Subcutaneous abdominal adipose tissue (tissue), 5 donors: ENCODE measurements around the gene BTBD7.
"Not testable (repeated sequence)": the region's sequence is repeated elsewhere in the genome, so short reads cannot be mapped to it uniquely, and the experiment has no call there.

Experiments
- H3K27ac ChIP-seq: one replicate; pipeline ENCODE4 v1.7.0; 2013; ENCODE audit warnings: low read depth, mild to moderate bottlenecking, inconsistent platforms, low read length, moderate library complexity
- H3K27me3 ChIP-seq, 5 donors: one replicate each; pipeline ENCODE4 v1.7.0; 2013; ENCODE audit warnings: low read length in 5 of 5, inconsistent platforms in 1 of 5; ENCODE audit not compliant: control insufficient read depth in 5 of 5, insufficient read depth in 4 of 5
- H3K36me3 ChIP-seq, 5 donors: one replicate each; pipeline ENCODE4 v1.7.0; 2013; ENCODE audit warnings: low read length in 5 of 5; ENCODE audit not compliant: control insufficient read depth in 5 of 5, insufficient read depth in 5 of 5
- H3K4me1 ChIP-seq, 5 donors: one replicate each; pipeline ENCODE4 v1.7.0; 2013; ENCODE audit warnings: low read length in 5 of 5, mild to moderate bottlenecking in 3 of 5, moderate library complexity in 1 of 5; ENCODE audit not compliant: control insufficient read depth in 5 of 5, insufficient read depth in 5 of 5
- H3K4me3 ChIP-seq, 5 donors: one replicate each; pipeline ENCODE4 v1.7.0; 2013; ENCODE audit warnings: low read length in 5 of 5, low read depth in 1 of 5
- H3K9ac ChIP-seq, 5 donors: one replicate each; pipeline ENCODE4 v1.7.0; 2013; ENCODE audit warnings: low read length in 5 of 5, mild to moderate bottlenecking in 4 of 5, moderate library complexity in 3 of 5
- H3K9me3 ChIP-seq, 5 donors: one replicate each; pipeline ENCODE4 v1.7.0; 2013; ENCODE audit warnings: low read length in 5 of 5; ENCODE audit not compliant: control insufficient read depth in 5 of 5
- donor health status: healthy.
- donor health status: healthy.
- donor health status: healthy.
- donor health status: healthy.
- donor health status: healthy.

Gene BTBD7, protein sequence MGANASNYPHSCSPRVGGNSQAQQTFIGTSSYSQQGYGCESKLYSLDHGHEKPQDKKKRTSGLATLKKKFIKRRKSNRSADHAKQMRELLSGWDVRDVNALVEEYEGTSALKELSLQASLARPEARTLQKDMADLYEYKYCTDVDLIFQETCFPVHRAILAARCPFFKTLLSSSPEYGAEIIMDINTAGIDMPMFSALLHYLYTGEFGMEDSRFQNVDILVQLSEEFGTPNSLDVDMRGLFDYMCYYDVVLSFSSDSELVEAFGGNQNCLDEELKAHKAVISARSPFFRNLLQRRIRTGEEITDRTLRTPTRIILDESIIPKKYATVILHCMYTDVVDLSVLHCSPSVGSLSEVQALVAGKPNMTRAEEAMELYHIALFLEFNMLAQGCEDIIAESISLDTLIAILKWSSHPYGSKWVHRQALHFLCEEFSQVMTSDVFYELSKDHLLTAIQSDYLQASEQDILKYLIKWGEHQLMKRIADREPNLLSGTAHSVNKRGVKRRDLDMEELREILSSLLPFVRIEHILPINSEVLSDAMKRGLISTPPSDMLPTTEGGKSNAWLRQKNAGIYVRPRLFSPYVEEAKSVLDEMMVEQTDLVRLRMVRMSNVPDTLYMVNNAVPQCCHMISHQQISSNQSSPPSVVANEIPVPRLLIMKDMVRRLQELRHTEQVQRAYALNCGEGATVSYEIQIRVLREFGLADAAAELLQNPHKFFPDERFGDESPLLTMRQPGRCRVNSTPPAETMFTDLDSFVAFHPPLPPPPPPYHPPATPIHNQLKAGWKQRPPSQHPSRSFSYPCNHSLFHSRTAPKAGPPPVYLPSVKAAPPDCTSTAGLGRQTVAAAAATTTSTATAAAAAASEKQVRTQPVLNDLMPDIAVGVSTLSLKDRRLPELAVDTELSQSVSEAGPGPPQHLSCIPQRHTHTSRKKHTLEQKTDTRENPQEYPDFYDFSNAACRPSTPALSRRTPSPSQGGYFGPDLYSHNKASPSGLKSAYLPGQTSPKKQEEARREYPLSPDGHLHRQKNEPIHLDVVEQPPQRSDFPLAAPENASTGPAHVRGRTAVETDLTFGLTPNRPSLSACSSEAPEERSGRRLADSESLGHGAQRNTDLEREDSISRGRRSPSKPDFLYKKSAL

DNA sequence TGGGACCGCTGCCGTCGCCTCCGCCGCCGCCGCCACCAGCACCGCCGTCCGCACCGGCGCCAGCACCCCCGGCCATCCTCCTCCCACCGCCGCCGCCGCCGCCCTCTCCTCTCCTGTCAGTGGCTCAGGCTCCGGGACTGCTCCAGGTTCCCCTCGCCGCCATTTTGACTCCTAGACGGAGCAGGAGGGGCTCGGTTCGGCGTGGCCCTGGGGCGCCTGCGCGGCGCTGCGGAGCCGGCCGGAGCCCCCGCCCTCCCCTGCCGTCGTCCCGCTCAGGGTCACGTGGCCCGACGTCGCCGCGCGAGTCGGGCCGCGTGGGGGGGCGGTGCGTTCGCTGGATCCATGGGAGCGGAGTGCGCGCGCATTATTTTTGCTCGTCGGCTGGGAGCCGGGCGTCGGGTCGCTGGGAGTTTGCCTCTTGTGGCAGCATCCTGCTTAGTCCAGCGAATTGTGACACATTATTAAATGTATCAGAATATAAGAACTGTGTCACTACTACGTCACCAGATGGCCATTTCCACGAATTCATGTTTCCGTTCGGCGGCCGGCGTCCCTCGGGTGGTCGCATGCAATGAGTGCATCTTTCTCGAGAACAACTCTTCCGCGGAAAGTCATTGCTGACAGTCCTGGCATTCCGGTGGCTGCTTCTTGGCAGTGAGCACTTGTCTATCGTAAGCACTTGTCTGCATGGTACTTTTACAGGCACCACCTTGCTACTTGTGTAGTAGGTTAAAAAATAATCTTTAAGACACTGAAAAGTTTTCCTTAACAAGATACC is at the start of gene BTBD7:
BTBD7 (minus strand) TSS at position 184 of the 778 bp plus-strand sequence. CDS start 36,985 bp downstream, outside the sequence.
- peaks cover 3 to 34% (median 31%) of the 10 kb centered on the region in 5 donors for H3K4me1 ChIP-seq
- H3K27ac ChIP-seq, result peak within 1 kb of the TSS; percentile 95
- H3K4me3 ChIP-seq, result peak within 1 kb of the TSS; percentile 83 to 96 (median 87)
- peak within 1 kb of the TSS; percentile 71 to 93 (median 89) for H3K9ac ChIP-seq
- no peaks in the 10 kb centered on the region for H3K27me3 ChIP-seq
- H3K36me3 ChIP-seq, result no peaks in the 10 kb centered on the region
- H3K9me3 ChIP-seq, result no peaks in the 10 kb centered on the region

DNA sequence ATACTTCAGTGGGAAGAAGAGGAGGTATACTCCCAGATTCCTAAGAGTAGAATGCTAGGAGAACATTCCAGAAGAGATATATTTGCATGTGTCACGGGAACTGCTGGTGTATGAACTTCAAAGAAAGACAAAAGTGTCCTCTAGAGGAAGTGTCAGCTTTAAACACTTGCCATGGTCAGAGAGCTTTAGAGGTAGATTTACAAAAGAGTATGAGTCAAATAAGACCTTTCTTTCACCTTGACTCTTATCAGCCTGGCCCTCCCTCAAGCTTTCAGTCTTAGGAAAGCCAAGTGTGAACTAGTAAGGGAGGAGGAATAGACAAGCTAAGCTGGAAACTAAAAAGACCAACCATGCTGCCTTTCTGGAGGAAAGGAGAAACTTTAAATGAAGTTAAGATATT is 48.8 kb upstream of the BTBD7 start:
- H3K4me3 ChIP-seq, result no peak overlapping the region
- no peak overlapping the region for H3K27ac ChIP-seq
- no peaks in the 10 kb centered on the region for H3K36me3 ChIP-seq
- H3K27me3 ChIP-seq, result no peaks in the 10 kb centered on the region
- H3K9ac ChIP-seq, result no peak overlapping the region
- H3K4me1 ChIP-seq, result no peaks in the 10 kb centered on the region
- no peaks in the 10 kb centered on the region for H3K9me3 ChIP-seq

DNA sequence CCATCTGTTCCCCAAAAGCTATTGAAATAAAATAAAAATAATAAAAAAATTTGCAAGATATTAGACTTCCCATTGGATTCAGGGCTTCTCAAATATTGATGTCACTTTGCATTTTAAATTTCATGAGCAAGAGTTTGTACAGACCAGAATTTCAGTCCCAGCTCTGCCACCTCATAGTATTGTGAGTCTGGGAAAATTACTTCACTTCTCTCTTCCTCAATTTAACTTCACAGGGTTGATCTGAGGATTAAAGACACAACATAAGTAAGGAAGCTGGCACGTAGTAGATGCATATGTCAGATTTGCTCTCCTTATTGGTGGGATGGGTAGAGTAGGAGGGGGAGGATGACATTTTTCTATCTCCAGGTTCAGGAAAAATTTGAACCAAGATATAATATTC is 47.0 kb upstream of the BTBD7 start:
- Histone ChIP-seq H3K36me3 (no peaks in the 10 kb centered on the region), H3K4me1 (no peaks in the 10 kb centered on the region), H3K9ac (no peak overlapping the region), H3K27ac (no peak overlapping the region), H3K9me3 (no peaks in the 10 kb centered on the region), H3K27me3 (no peaks in the 10 kb centered on the region), H3K4me3 (no peak overlapping the region)

GRCh38 chr14:93375673-93376156 is 42.9 kb upstream of the BTBD7 start:
- Histone ChIP-seq H3K27me3 (no peaks in the 10 kb centered on the region), H3K9ac (no peak overlapping the region), H3K36me3 (no peaks in the 10 kb centered on the region), H3K4me3 (no peak overlapping the region), H3K27ac (no peak overlapping the region), H3K4me1 (no peaks in the 10 kb centered on the region), H3K9me3 (peaks cover 0 to 5% (median 0%) of the 10 kb centered on the region in 5 donors)

DNA sequence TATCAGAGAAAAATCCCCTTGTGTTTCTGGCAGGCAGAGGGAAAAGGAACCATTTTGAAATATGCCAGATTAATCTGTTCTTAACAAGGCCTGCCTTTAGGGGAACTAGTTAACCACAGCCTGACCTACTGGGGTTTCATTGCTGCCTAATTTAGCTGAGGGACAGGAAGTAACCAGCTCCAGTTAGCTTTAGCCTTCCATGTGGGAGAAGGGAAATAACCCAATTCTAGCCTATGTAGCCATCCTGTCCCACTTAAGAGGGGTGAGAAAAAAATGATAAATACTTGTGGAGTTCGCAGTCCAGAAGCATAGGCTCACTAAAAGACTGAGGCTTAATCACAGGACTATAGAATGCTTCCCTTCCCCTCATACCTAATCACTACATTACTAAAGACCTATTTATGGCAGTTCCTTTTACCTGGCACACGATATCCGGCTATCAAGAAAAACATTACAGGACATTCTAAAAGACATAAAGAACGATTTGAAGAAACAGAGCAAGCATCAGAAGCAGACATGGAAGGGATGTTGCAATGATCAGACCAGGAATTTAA is 37.0 kb upstream of the BTBD7 start:
- Histone ChIP-seq H3K36me3 (no peaks in the 10 kb centered on the region), H3K9ac (no peak overlapping the region), H3K27me3 (no peaks in the 10 kb centered on the region), H3K27ac (no peak overlapping the region), H3K4me1 (no peaks in the 10 kb centered on the region), H3K9me3 (peaks cover 0 to 5% (median 0%) of the 10 kb centered on the region in 5 donors), H3K4me3 (no peak overlapping the region)

DNA sequence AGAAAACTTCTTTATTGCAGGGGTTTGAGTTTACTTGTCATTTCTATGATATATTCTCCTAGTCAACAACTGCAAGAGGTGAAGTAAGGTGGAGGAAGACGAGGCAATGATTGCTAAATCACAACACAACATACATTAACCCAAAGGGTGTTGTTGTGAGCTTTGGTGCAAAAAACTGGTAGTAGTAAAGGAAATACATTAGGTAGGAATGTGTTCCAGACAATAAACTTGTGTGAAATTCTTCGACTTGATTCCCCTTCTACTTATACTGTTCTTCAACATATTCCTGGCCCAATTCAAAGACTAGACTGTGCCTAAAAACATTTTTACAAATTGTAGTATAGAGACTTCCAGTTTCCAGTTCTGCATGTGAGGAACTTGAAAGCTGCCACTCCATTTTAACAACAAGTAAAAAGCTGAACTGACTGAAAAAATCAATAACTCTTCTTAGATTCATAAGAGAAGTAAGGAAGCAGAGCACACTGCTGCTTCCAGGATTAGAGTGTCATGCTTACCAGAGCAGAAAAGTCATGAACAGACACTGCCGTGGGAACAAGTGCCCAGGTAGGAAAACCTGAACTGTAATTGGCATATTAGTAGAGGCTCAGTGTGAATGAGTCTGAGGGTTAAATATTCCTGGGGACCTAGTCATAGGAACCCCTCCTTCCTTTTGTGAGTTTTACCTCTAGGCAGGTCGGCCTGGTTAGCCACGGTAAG is 36.3 kb upstream of the BTBD7 start:
- Histone ChIP-seq H3K9me3 (peaks cover 0 to 4% (median 0%) of the 10 kb centered on the region in 5 donors), H3K4me3 (no peak overlapping the region), H3K27me3 (no peaks in the 10 kb centered on the region), H3K36me3 (no peaks in the 10 kb centered on the region), H3K9ac (no peak overlapping the region), H3K4me1 (no peaks in the 10 kb centered on the region), H3K27ac (no peak overlapping the region)

DNA sequence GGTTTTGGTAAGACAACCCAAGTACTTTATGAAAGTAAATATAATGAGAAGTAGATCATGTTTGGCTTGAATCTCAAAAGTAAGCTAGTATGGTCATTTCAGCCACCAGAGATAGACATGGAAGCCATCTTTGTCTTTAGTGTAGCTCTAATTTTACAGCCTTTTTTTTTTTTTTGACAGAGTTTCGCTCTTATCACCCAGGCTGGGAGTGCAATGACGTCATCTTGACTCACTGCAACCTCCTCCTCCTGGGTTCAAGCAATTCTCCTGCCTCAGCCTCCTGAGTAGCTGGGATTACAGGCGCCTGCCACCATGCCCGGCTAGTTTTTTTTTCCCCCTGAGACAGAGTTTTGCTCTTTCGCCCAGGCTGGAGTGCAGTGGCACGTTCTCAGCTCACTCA is 22.0 kb upstream of the BTBD7 start:
- not testable (repeated sequence) for H3K27me3 ChIP-seq, H3K9me3 ChIP-seq, H3K27ac ChIP-seq, H3K4me1 ChIP-seq, H3K9ac ChIP-seq, H3K4me3 ChIP-seq, H3K36me3 ChIP-seq

- H3K9ac ChIP-seq, result no peak overlapping the region
- no peaks in the 10 kb centered on the region for H3K27me3 ChIP-seq
- no peak overlapping the region for H3K4me3 ChIP-seq
- no peak overlapping the region for H3K27ac ChIP-seq
- H3K4me1 ChIP-seq, result no peaks in the 10 kb centered on the region
- no peaks in the 10 kb centered on the region for H3K9me3 ChIP-seq
- H3K36me3 ChIP-seq, result no peaks in the 10 kb centered on the region
These were observed 15.5 kb upstream of the BTBD7 start for GRCh38 chr14:93348292-93348691.

- H3K36me3 ChIP-seq, result no peaks in the 10 kb centered on the region
- H3K9me3 ChIP-seq, result no peaks in the 10 kb centered on the region
- H3K27me3 ChIP-seq, result no peaks in the 10 kb centered on the region
- no peak overlapping the region for H3K4me3 ChIP-seq
- no peak overlapping the region for H3K9ac ChIP-seq
- H3K4me1 ChIP-seq, result no peaks in the 10 kb centered on the region
- H3K27ac ChIP-seq, result no peak overlapping the region
These were observed 15.0 kb upstream of the BTBD7 start for GRCh38 chr14:93347850-93348249.
